Activated naive CD4-positive, alpha-beta T cell treated with anti-CD3 and anti-CD28 coated beads, Interleukin-2, amount 50 U/mL, for 72 hours (primary cell): Measurements from ENCODE around the gene SPOCK1. TPM values are rescaled to one million over a fixed set of nuclear protein-coding genes. Genes with fewer than 3 reads are reported as not detected.

ENCODE experiments used
- ATAC-seq, 2 donors: fragments of 150-1000 bp; cut with Tn5 transposase; 2 replicates each; pipeline ENCODE4 v1.10.0; 2021; ENCODE audit warnings: mild to moderate bottlenecking in 2 of 2, moderate library complexity in 2 of 2
- DNase-seq, 2 donors: peaks; one replicate each; pipeline ENCODE4 v3.0.0; 2021 to 2022; ENCODE audit warnings: low spot score in 2 of 2
- H3K27ac Mint-ChIP-seq, 2 donors: one replicate each; pipeline ENCODE4 v1.8.0; 2022; ENCODE audit warnings: mild to moderate bottlenecking in 2 of 2, mixed read lengths in 2 of 2
- H3K36me3 Mint-ChIP-seq, 2 donors: one replicate each; pipeline ENCODE4 v1.8.0; 2022; ENCODE audit warnings: mixed read lengths in 2 of 2
- H3K9me3 Mint-ChIP-seq, 2 donors: one replicate each; pipeline ENCODE4 v1.8.0; 2022; ENCODE audit warnings: mixed read lengths in 2 of 2
- total RNA-seq, 2 donors: library from RNA; stranded (reverse); gene quantifications; one replicate each; pipeline ENCODE4 v1.2.3, GENCODE V29; 2022

Gene SPOCK1
- total RNA-seq, 2 donors from 2014 or later = not detected

DNA sequence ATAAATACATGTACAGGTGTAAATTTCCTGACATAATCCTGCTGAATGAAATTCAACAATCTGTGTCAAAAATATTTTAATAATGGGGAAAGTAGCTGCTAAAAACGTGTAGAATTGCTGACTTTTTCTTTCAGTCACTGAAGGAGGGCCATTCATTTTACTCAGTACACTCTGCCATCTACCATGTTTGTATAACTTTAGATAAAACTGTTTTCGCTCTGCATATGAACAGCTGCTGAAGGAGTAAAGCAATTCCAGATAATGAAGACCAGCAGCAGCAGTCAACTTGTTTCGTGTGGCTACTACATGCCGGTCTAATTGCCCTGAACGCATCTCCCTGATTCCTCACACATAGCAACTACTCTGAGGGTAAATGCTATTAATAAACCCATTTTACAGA lies 380.5 kb downstream of the SPOCK1 start:
- DNase-seq (no peak), ATAC-seq (no peak)
- no peak overlapping the region for H3K27ac Mint-ChIP-seq
- no peaks in the 10 kb centered on the region for H3K36me3 Mint-ChIP-seq
- H3K9me3 Mint-ChIP-seq = peaks cover 7 to 9% of the 10 kb centered on the region in 2 donors

GRCh38 chr5:137115152-137115551 lies 384.0 kb downstream of the SPOCK1 start:
- Mint-ChIP-seq H3K36me3 (no peaks in the 10 kb centered on the region), H3K27ac (no peak overlapping the region), H3K9me3 (peaks cover 7 to 11% of the 10 kb centered on the region in 2 donors)
- ATAC-seq (no peak), DNase-seq (no peak)

- Mint-ChIP-seq H3K9me3 (peaks cover 7 to 16% of the 10 kb centered on the region in 2 donors), H3K36me3 (no peaks in the 10 kb centered on the region), H3K27ac (no peak overlapping the region)
- DNase-seq (no peak), ATAC-seq (no peak)
These were observed 384.6 kb downstream of the SPOCK1 start for GRCh38 chr5:137114529-137114928.

DNA sequence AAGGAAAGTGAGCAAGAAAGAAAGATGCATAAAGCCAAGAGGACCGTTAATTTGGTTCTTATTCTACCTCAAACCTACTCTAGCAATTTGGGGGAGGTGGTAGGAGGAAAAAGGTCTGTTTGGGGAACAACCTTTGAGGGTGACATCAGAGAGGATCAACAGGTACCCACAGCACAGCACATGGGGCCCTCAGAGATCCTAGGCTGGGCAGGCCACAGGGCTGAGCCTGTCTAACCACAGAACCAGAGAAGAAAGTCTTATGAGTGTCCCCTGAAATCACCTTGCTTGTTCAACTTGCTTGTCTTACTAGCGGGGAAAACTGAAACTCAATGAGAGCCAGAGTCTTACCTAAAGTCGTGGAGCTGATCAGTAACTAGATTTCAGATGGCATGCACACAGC lies 385.2 kb downstream of the SPOCK1 start:
- ATAC-seq = no peak
- peaks cover 7 to 17% of the 10 kb centered on the region in 2 donors for H3K9me3 Mint-ChIP-seq
- no peak overlapping the region for H3K27ac Mint-ChIP-seq
- H3K36me3 Mint-ChIP-seq = no peaks in the 10 kb centered on the region
- no peak for DNase-seq

- ATAC-seq (no peak), DNase-seq (no peak)
- H3K9me3 Mint-ChIP-seq = peaks cover 7 to 17% of the 10 kb centered on the region in 2 donors
- H3K36me3 Mint-ChIP-seq = no peaks in the 10 kb centered on the region
- H3K27ac Mint-ChIP-seq = no peak overlapping the region
These were observed 386.0 kb downstream of the SPOCK1 start for GRCh38 chr5:137113161-137113560.

DNA sequence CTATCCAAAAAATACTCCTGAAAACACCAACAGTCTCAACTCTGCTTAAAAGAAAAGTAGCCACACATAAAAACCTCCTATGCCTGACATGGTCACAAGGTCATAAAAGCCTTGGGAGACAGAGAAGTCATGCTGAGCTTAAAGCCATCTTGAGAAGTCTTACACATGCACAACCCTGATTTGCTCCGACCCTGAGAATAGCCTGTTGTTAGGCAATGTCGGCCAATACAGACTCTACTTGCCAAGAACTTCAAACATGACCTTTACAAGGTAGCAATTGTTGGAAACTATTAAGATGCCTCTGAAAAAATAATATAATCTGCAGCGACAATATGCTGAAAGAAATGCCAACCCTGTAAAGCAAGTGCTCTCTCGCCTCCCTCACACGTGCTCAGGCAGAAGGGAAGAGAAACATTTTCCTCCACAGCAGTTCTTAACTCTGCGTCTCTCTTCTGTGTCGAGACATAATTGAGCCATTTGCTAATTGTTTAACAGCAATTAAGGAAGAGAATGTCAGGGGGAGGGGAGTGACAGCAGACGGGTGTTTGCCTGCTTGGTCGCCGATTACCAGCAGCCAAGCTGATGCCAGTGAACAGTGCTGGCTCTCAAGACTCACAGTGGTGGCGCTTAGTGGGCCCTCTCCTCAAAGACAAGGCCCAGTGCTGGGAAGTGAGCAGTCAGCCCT lies 393.6 kb downstream of the SPOCK1 start:
- H3K9me3 Mint-ChIP-seq = peaks cover 4 to 11% of the 10 kb centered on the region in 2 donors
- DNase-seq = no peak
- no peak for ATAC-seq
- no peak overlapping the region for H3K27ac Mint-ChIP-seq
- no peaks in the 10 kb centered on the region for H3K36me3 Mint-ChIP-seq

GRCh38 chr5:137101544-137101943 lies 397.6 kb downstream of the SPOCK1 start:
- DNase-seq (no peak), ATAC-seq (no peak)
- Mint-ChIP-seq H3K27ac (no peak overlapping the region), H3K9me3 (peaks cover 0 to 4% of the 10 kb centered on the region in 2 donors), H3K36me3 (no peaks in the 10 kb centered on the region)

- Mint-ChIP-seq H3K9me3 (peaks cover 0 to 4% of the 10 kb centered on the region in 2 donors), H3K36me3 (no peaks in the 10 kb centered on the region), H3K27ac (no peak overlapping the region)
These were observed 399.5 kb downstream of the SPOCK1 start for GRCh38 chr5:137099651-137100050.

DNA sequence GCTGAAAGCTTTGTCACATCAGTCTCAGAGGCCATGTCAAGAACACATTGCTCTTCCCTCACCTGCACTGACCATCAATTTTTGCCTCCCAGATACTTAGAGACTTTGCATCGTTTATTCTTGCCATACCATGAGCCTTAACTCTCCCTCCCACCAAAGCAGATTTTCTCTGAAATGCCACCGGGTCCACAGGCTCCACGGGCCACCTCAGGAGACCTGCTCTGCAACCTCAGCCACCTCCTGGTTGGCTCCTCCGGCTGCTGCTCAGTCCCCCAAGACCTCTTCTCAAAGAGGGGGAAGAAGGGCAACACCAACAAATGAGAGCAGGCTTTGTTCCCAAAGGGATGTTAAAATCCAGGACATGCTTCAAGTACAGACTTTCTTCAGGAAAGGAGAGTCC lies 400.5 kb downstream of the SPOCK1 start:
- H3K27ac Mint-ChIP-seq = no peak overlapping the region
- H3K36me3 Mint-ChIP-seq = no peaks in the 10 kb centered on the region
- no peak for DNase-seq
- no peak for ATAC-seq
- H3K9me3 Mint-ChIP-seq = no peaks in the 10 kb centered on the region

More at GRCh38 chr5:137099651-137100050, 399.5 kb downstream of the SPOCK1 start:
- DNase-seq (no peak), ATAC-seq (no peak)

DNA sequence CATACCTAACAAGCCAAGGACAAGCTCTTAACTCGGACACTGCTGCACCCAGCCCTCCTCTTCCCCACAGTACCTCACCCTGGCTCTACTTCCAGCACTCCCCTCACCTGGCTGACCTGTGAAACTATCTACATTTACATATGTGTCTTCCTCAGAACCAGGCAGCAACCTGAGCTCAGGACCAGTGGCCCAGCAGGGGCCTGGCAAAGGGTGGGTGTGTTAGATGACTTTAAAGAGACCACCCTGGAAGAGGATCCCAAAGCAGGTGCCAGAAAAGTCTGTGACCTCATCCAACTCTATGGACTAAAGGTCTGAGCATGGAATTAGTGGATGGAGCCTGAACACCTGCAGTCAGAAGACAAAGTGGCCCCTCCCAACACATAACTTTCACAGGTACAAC lies 400.9 kb downstream of the SPOCK1 start:
- Mint-ChIP-seq H3K36me3 (no peaks in the 10 kb centered on the region), H3K27ac (no peak overlapping the region), H3K9me3 (peaks cover 0 to 4% of the 10 kb centered on the region in 2 donors)
- DNase-seq (no peak), ATAC-seq (no peak)

- H3K9me3 Mint-ChIP-seq = peaks cover 0 to 5% of the 10 kb centered on the region in 2 donors
- DNase-seq (no peak), ATAC-seq (no peak)
- no peak overlapping the region for H3K27ac Mint-ChIP-seq
- H3K36me3 Mint-ChIP-seq = no peaks in the 10 kb centered on the region
These were observed 401.9 kb downstream of the SPOCK1 start for GRCh38 chr5:137097203-137097602.

GRCh38 chr5:137096149-137097103 lies 402.7 kb downstream of the SPOCK1 start:
- no peaks in the 10 kb centered on the region for H3K36me3 Mint-ChIP-seq
- DNase-seq (no peak), ATAC-seq (no peak)
- H3K27ac Mint-ChIP-seq = no peak overlapping the region
- peaks cover 0 to 5% of the 10 kb centered on the region in 2 donors for H3K9me3 Mint-ChIP-seq

- Mint-ChIP-seq H3K9me3 (peaks cover 0 to 5% of the 10 kb centered on the region in 2 donors), H3K36me3 (no peaks in the 10 kb centered on the region), H3K27ac (no peak overlapping the region)
- ATAC-seq = no peak
- DNase-seq = no peak
These were observed 403.5 kb downstream of the SPOCK1 start for GRCh38 chr5:137095597-137095996.

GRCh38 chr5:137092831-137093230 lies 406.3 kb downstream of the SPOCK1 start:
- H3K36me3 Mint-ChIP-seq = no peaks in the 10 kb centered on the region
- ATAC-seq (no peak), DNase-seq (no peak)
- H3K27ac Mint-ChIP-seq = no peak overlapping the region
- peaks cover 5% of the 10 kb centered on the region in 2 donors for H3K9me3 Mint-ChIP-seq

DNA sequence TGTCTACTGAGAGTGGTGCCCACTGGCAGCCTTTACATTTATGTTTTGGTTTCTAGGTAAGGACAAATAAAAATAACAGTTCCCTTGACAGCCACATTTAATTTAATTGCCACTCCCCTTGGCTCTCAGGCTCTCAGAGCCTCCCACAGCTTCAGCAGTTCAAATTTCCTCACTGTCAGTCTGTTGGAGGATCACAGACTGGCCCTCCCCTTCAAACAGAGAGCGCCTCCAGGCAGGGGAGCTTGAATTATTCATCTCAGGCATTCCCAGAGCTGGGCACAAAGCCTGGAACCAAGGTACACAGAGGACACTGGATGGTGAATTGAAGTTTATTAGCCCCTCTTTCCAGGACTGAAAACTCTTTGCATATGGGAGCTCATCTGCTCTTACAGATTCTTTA lies 407.7 kb downstream of the SPOCK1 start:
- no peak overlapping the region for H3K27ac Mint-ChIP-seq
- no peaks in the 10 kb centered on the region for H3K36me3 Mint-ChIP-seq
- peaks cover 5% of the 10 kb centered on the region in 2 donors for H3K9me3 Mint-ChIP-seq
- no peak for ATAC-seq
- no peak for DNase-seq

DNA sequence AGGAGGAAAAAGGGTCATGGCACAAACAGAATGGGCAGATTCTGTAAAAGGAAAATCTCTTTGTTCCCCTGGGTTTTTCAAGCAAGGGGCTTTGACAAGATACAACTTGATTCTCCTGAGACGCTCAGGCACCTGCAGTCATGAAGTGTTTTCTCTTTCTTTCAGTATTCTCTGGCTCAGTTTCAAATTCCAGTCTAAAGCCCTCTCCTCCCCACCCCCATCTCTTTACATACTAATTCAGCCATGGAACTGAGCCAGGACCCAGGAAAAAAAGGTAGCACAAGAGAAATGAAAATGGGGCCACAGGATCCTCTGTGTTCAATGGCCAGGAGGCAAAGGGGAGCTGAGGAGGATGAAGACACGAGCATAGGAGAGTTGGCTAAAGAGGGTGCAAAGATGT lies 408.4 kb downstream of the SPOCK1 start:
- no peak for ATAC-seq
- Mint-ChIP-seq H3K27ac (no peak overlapping the region), H3K36me3 (no peaks in the 10 kb centered on the region), H3K9me3 (peaks cover 5% of the 10 kb centered on the region in 2 donors)
- no peak for DNase-seq

DNA sequence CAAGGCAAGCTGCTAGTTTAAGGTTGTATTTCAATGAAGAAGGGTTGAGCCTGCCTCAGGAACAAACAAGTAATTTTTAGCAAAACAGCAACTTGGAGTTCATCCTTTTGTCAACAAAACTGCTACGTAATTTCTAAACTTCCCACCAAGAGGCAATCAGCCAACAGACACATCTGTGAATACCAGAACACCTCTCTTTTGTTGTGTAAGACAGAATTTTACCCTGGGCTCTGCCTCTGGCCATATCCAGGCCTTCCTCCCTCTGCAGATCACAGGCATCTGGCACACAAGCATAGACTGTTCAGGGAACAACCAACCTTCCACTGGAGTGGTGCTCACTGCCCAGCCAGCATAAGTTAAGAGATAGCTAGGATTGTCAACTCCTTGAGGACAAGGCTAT lies 409.0 kb downstream of the SPOCK1 start:
- Mint-ChIP-seq H3K36me3 (no peaks in the 10 kb centered on the region), H3K27ac (no peak overlapping the region), H3K9me3 (peaks cover 5% of the 10 kb centered on the region in 2 donors)
- DNase-seq = no peak
- ATAC-seq = no peak
